Right lobe of liver (tissue), 6 donors: ENCODE results near the gene NCOR1. TPM values are rescaled to one million over a fixed set of nuclear protein-coding genes. Genes with fewer than 3 reads are reported as not detected.
"Not testable (repeated sequence)": the region's sequence is repeated elsewhere in the genome, so short reads cannot be mapped to it uniquely, and the experiment has no call there.

ENCODE experiments used
- ATAC-seq, 4 donors: fragments of 200-7000 bp; cut with Tn5 transposase; one replicate each; pipeline ENCODE4 v1.9.1; 2020; ENCODE audit warnings: mild to moderate bottlenecking in 4 of 4, moderate library complexity in 4 of 4
- DNase-seq, 3 donors: peaks; one replicate each; pipeline ENCODE4 v3.0.0-alpha.2; 2020
- H3K27ac ChIP-seq, 3 donors: fragments of 200-600 bp; one replicate each; pipeline ENCODE4 v1.8.0; 2022
- H3K27me3 ChIP-seq, 2 donors: fragments of 200-600 bp; one replicate each; pipeline ENCODE4 v1.8.0; 2022
- H3K36me3 ChIP-seq, 4 donors: fragments of 200-600 bp; sonication (generic) in 1 of 4; one replicate each; pipeline versions ENCODE4 v1.5.1 to v1.8.0; 2017 to 2022; ENCODE audit warnings: control low read depth in 1 of 4
- H3K4me1 ChIP-seq, 4 donors: fragments of 200-600 bp; sonication (generic) in 1 of 4; one replicate each; pipeline versions ENCODE4 v1.5.1 to v1.8.0; 2017 to 2022; ENCODE audit warnings: control low read depth in 1 of 4
- H3K4me3 ChIP-seq, 3 donors: fragments of 200-600 bp; one replicate each; pipeline ENCODE4 v1.8.0; 2022
- H3K9me3 ChIP-seq, 4 donors: fragments of 200-600 bp; sonication (generic) in 1 of 4; one replicate each; pipeline versions ENCODE4 v1.5.1 to v1.8.0; 2017 to 2022; ENCODE audit warnings: control low read depth in 1 of 4
- POLR2A ChIP-seq: fragments of 450-650 bp; IDR thresholded peaks from one replicate; pipeline ENCODE4 v1.6.1; 2017; ENCODE audit warnings: antibody characterized with exemption, mild to moderate bottlenecking
- WGBS: methylation state at CpG from one replicate; pipeline ENCODE4 v1.1.6; 2018; ENCODE audit warnings: low coverage, low lambda C conversion rate; ENCODE audit not compliant: insufficient coverage; ENCODE audit errors: missing lambda C conversion rate; 5-methylcytosine and 5-hydroxymethylcytosine counted together
- intact Hi-C, 2 donors: fragments of 100-400 bp; cut with DNase I; formaldehyde crosslinking; loops; one replicate each; pipeline versions ENCODE4 v1.11.2 to v1.14.1; 2022
- total RNA-seq, 6 experiments: library from RNA; depleted of rRNA in 2 of 6; stranded (reverse); fragments of >200 nt in 2 of 6; fragmentation: NEBNext Ultra II Directional in 3 of 6; extraction: Animal tissue kit (Norgen Biotek cat#: 25700) in 3 of 6; gene quantifications; one replicate each; pipeline versions ENCODE4 v1.1.0 to v1.2.4, GENCODE V29; 2016 to 2023
- TF ChIP-seq, protein P1 (sequence below), 4 donors: fragments of 200-600 bp in 3 of 4; fragments of 450-650 bp in 1 of 4; IDR thresholded peaks; one replicate each; pipeline versions ENCODE4 v1.5.1 to v1.8.0; 2016 to 2022; ENCODE audit warnings: antibody characterized with exemption in 4 of 4, mild to moderate bottlenecking in 2 of 4
- donor health status: DM: no; HTN: yes; CAD: no.
- donor health status: DM: no; HTN: no; CAD: no.
- donor health status: DM: no; HTN: no; CAD: no.
- donor health status: DM: no; HTN: yes; CAD: no.
- donor health status: DM: no; HTN: yes; CAD: no.

Gene NCOR1
- total RNA-seq, 6 experiments from 2014 or later: 52.6 to 76.8 (median 65.1) TPM

DNA sequence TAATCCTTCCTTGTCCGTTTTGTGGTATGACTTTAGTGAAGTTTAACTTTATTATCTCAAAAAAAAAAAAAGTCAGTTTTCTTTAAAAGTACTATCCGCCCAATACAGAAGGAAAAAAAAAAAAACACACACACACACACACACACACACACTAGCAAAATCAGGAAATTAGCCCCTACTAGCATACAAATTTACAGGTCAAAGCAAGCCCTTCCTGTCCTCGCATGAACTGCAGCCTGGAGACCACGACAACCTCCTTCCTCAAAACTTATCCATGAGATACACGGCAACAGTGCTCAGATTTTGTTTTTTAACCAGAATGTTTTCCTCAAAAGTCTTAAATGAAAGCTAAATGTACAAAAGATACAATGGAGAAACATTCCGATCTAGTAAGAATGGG is 16.2 kb downstream of the NCOR1 start:
- ATAC-seq: peak; percentile 30 to 48 (median 34)
- no peak for DNase-seq
- WGBS: 35% methylated on average over 6 of the region's 6 CpGs
- peaks cover 0 to 10% (median 4%) of the 10 kb centered on the region in 4 donors for H3K36me3 ChIP-seq
- TF ChIP-seq POLR2A: no peak
- TF ChIP-seq, protein P1, sequence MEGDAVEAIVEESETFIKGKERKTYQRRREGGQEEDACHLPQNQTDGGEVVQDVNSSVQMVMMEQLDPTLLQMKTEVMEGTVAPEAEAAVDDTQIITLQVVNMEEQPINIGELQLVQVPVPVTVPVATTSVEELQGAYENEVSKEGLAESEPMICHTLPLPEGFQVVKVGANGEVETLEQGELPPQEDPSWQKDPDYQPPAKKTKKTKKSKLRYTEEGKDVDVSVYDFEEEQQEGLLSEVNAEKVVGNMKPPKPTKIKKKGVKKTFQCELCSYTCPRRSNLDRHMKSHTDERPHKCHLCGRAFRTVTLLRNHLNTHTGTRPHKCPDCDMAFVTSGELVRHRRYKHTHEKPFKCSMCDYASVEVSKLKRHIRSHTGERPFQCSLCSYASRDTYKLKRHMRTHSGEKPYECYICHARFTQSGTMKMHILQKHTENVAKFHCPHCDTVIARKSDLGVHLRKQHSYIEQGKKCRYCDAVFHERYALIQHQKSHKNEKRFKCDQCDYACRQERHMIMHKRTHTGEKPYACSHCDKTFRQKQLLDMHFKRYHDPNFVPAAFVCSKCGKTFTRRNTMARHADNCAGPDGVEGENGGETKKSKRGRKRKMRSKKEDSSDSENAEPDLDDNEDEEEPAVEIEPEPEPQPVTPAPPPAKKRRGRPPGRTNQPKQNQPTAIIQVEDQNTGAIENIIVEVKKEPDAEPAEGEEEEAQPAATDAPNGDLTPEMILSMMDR (IDR thresholded peaks at IDR 0.05): no peak
- H3K27me3 ChIP-seq: no peaks in the 10 kb centered on the region
- H3K27ac ChIP-seq: peak overlapping the region in 1 of 3 donors; percentile 40
- no peaks in the 10 kb centered on the region for H3K9me3 ChIP-seq
- intact Hi-C loops: no loop called here
- no peak overlapping the region for H3K4me3 ChIP-seq
- H3K4me1 ChIP-seq: peaks cover 0 to 55% (median 9%) of the 10 kb centered on the region in 4 donors

DNA sequence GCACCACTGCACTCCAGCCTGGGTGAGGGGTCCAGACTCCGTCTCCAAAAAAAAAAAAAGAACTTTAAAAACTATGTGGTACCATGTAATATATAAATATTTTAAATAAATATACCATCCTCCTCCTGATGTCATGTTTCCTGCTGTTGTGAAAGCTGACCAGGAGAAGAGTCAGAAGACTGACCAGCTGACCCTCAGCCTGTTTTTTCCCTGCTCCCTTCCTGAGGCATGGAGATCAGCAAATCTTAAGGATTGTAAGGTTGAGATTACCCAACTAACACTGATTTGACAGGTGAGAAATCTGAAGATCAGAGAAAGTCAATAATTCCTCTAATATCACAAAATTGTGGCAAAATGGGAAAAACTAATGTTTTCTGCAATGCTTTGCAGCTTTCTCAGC is 18.1 kb downstream of the NCOR1 start:
- no peak overlapping the region for H3K27ac ChIP-seq
- DNase-seq (no peak), ATAC-seq (no peak)
- H3K27me3 ChIP-seq: no peaks in the 10 kb centered on the region
- peaks cover 0 to 39% (median 9%) of the 10 kb centered on the region in 4 donors for H3K4me1 ChIP-seq
- intact Hi-C loops: no loop called here
- 80% methylated on average over 1 of the region's 1 CpG for WGBS
- no peak overlapping the region for H3K4me3 ChIP-seq
- TF ChIP-seq POLR2A: no peak
- TF ChIP-seq, protein P1 (IDR thresholded peaks at IDR 0.05): no peak
- peaks cover 0 to 29% (median 8%) of the 10 kb centered on the region in 4 donors for H3K36me3 ChIP-seq
- H3K9me3 ChIP-seq: no peaks in the 10 kb centered on the region

DNA sequence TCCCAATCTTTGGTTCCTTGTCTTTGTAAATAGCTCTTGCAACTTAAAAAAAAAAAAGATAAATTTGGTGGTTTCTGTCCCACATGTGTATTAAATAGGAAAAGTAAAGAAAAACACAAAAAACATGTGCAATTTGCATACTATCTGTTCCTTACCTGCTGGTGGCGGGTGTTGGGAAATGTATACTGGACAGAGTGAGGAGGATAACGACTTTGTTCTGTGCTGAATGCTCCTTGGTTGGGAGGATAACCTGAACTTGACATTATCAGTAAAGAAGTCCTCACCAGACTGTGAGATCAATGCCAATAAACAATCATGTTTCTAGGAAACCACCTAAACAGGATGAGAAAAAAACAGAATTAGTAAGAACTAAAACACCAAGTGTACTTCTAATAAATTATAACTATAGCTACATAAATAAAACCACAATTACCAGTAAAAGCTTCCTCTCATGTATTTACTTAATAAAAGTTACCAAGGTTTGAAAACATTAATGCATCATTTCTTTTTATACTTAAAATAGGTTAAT is 21.0 kb downstream of the NCOR1 start:
- ATAC-seq, H3K27ac ChIP-seq, DNase-seq, H3K9me3 ChIP-seq, H3K27me3 ChIP-seq, H3K4me3 ChIP-seq, intact Hi-C loops: not testable (repeated sequence)
- H3K4me1 ChIP-seq: peaks cover 0 to 10% (median 1%) of the 10 kb centered on the region in 4 donors
- H3K36me3 ChIP-seq: peaks cover 0 to 41% (median 8%) of the 10 kb centered on the region in 4 donors
- WGBS: 61% methylated on average over 2 of the region's 2 CpGs

DNA sequence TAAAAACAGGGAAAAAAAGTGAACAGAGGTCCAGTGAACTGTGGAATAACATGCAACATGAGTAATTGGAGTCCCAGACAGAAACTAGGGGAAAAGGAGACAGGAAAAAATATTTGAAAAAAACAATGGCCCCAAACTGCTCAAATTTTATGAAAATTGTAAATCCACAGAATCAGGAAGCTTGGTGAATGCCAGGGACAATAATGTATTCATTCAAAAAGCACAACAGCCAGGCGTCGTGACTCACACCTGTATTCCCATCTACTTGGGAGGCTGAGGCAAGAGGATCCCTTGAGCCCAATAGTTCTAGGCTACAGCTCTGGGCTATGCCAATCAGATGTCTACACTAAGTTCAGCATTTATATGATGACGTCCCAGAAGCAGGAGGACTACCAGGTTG is 23.7 kb downstream of the NCOR1 start:
- Histone ChIP-seq H3K27me3 (no peaks in the 10 kb centered on the region), H3K4me1 (no peaks in the 10 kb centered on the region), H3K4me3 (no peak overlapping the region), H3K27ac (no peak overlapping the region), H3K9me3 (no peaks in the 10 kb centered on the region), H3K36me3 (peaks cover 0 to 42% (median 8%) of the 10 kb centered on the region in 4 donors)
- WGBS: 100% methylated on average over 1 of the region's 3 CpGs
- no peak for TF ChIP-seq POLR2A
- TF ChIP-seq, protein P1 (IDR thresholded peaks at IDR 0.05): no peak
- DNase-seq: no peak
- ATAC-seq: no peak
- intact Hi-C loops: no loop called here

DNA sequence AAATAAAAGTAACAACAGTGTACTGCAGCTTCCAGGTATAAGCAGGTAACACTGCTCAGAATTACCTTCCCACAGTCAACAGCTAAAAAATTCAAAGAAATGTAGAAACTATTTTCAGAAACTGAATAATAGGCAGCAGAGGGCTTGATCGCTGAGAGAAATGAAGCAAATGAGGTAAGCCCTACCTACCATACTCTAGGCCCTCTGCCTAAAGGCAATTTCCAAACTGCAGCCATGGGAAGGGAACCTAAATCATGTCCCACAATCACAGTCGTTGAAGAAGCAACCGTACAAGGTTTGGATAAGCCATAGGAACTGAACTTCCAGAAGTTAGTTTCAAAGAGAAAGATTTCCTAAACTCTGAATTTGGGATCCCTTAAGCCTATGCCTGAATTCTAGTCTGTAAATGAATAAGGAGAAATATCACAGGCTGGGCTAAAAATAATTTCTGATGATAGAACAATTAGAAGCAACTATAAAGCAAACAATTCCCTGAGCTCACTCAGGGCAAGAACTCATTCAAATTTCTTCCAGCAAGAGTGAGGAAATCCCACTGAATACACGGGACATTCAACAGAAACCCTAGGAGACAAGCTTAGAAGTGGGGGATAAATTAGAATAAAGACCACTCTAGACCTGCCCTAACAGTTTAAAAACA is 24.5 kb downstream of the NCOR1 start:
- ATAC-seq: no peak
- Histone ChIP-seq H3K27me3 (no peaks in the 10 kb centered on the region), H3K4me3 (no peak overlapping the region), H3K36me3 (peaks cover 0 to 49% (median 12%) of the 10 kb centered on the region in 4 donors), H3K27ac (no peak overlapping the region), H3K4me1 (no peaks in the 10 kb centered on the region), H3K9me3 (no peaks in the 10 kb centered on the region)
- no peak for TF ChIP-seq POLR2A
- TF ChIP-seq, protein P1 (IDR thresholded peaks at IDR 0.05): no peak
- intact Hi-C loops: no loop called here
- 78% methylated on average over 4 of the region's 4 CpGs for WGBS
- DNase-seq: no peak
